WTC11 (cell line): Measurements from ENCODE around the gene KIR3DL3. TPM values are rescaled to one million over a fixed set of nuclear protein-coding genes. Genes with fewer than 3 reads are reported as not detected.

Experiments used
- ATAC-seq: fragments of 200-7000 bp; cut with Tn5 transposase; 2 replicates; pipeline ENCODE4 v1.10.0; 2021; ENCODE audit warnings: mild to moderate bottlenecking, moderate library complexity
- CTCF ChIA-PET: fragments of 300-600 bp; sonication (Branson Sonifier 250); formaldehyde crosslinking; loops from one replicate; lab custom pipeline; 2021; ENCODE audit warnings: antibody characterized with exemption; lab: Charles Lee
- POLR2A ChIA-PET: fragments of 350-600 bp; sonication (Branson Sonifier 250); formaldehyde crosslinking; loops from one replicate; lab custom pipeline; 2021; ENCODE audit warnings: antibody characterized with exemption; lab: Charles Lee
- DNase-seq: peaks from one replicate; pipeline ENCODE4 v3.0.0; 2021; ENCODE audit warnings: low spot score
- H3K27ac Mint-ChIP-seq: 2 replicates; pipeline ENCODE4 v1.8.0; 2021; ENCODE audit warnings: mixed read lengths
- H3K27me3 Mint-ChIP-seq: 2 replicates; pipeline ENCODE4 v1.8.0; 2021; ENCODE audit warnings: low read depth, mild to moderate bottlenecking, moderate library complexity, mixed read lengths
- H3K36me3 Mint-ChIP-seq: 2 replicates; pipeline ENCODE4 v1.8.0; 2021; ENCODE audit warnings: mixed read lengths
- H3K4me1 Mint-ChIP-seq: 2 replicates; pipeline ENCODE4 v1.8.0; 2022; ENCODE audit warnings: mixed read lengths
- H3K4me3 Mint-ChIP-seq: 2 replicates; pipeline ENCODE4 v1.8.0; 2021; ENCODE audit warnings: mild to moderate bottlenecking, moderate library complexity, mixed read lengths
- H3K9me3 Mint-ChIP-seq: 2 replicates; pipeline ENCODE4 v1.8.0; 2021; ENCODE audit warnings: mixed read lengths
- CREB1 ChIP-seq: sonication (generic); formaldehyde crosslinking; IDR thresholded peaks from 2 replicates; pipeline ENCODE4 v1.8.0; 2023; ENCODE audit warnings: mild to moderate bottlenecking, missing genetic modification reagents
- CREM ChIP-seq: sonication (generic); formaldehyde crosslinking; IDR thresholded peaks from 2 replicates; pipeline ENCODE4 v1.8.1; 2022; ENCODE audit warnings: mild to moderate bottlenecking, missing genetic modification reagents, moderate library complexity
- CTCF ChIP-seq: fragments of 200-600 bp; IDR thresholded peaks from 2 replicates; pipeline ENCODE4 v1.8.0; 2022; ENCODE audit warnings: antibody characterized with exemption
- EMX1 ChIP-seq: fragments of 250-450 bp; sonication (Bioruptor Pico); IDR thresholded peaks from 2 replicates; pipeline ENCODE4 v1.8.0; 2021; ENCODE audit warnings: mild to moderate bottlenecking
- FOXP4 ChIP-seq: sonication (generic); formaldehyde crosslinking; IDR thresholded peaks from 2 replicates; pipeline ENCODE4 v1.8.0; 2022; ENCODE audit warnings: mild to moderate bottlenecking, missing genetic modification reagents
- HMGA2 ChIP-seq: fragments of 250-450 bp; sonication (Bioruptor Pico); IDR thresholded peaks from 2 replicates; pipeline ENCODE4 v1.4.0; 2021; ENCODE audit warnings: mild to moderate bottlenecking, moderate library complexity
- IRF1 ChIP-seq: sonication (generic); formaldehyde crosslinking; IDR thresholded peaks from 2 replicates; pipeline ENCODE4 v1.8.0; 2023; ENCODE audit warnings: missing genetic modification reagents
- MXD4 ChIP-seq: fragments of 250-450 bp; sonication (Bioruptor Pico); IDR thresholded peaks from 2 replicates; pipeline ENCODE4 v1.8.0; 2021; ENCODE audit warnings: mild to moderate bottlenecking, moderate library complexity, borderline replicate concordance
- MYBL2 ChIP-seq: sonication (generic); formaldehyde crosslinking; IDR thresholded peaks from 2 replicates; pipeline ENCODE4 v1.8.1; 2023; ENCODE audit warnings: mild to moderate bottlenecking, moderate library complexity, missing genetic modification reagents
- NFYB ChIP-seq: sonication (generic); formaldehyde crosslinking; conservative IDR thresholded peaks from 2 replicates; pipeline ENCODE4 v1.8.0; 2022; ENCODE audit warnings: low read depth, missing genetic modification reagents
- OVOL2 ChIP-seq: fragments of 250-450 bp; sonication (Bioruptor Pico); IDR thresholded peaks from 2 replicates; pipeline ENCODE4 v1.9.0; 2021; ENCODE audit warnings: mild to moderate bottlenecking, borderline replicate concordance
- RORB ChIP-seq: fragments of 250-450 bp; sonication (Bioruptor Pico); IDR thresholded peaks from 2 replicates; pipeline ENCODE4 v1.9.0; 2021; ENCODE audit warnings: mild to moderate bottlenecking
- SOX15 ChIP-seq: fragments of 250-450 bp; sonication (Bioruptor Pico); IDR thresholded peaks from 2 replicates; pipeline ENCODE4 v1.9.0; 2021; ENCODE audit warnings: mild to moderate bottlenecking
- STAT6 ChIP-seq: sonication (generic); formaldehyde crosslinking; conservative IDR thresholded peaks from 2 replicates; pipeline ENCODE4 v1.8.1; 2023; ENCODE audit warnings: mild to moderate bottlenecking, low read depth, missing genetic modification reagents, moderate library complexity
- TCF7 ChIP-seq: sonication (generic); formaldehyde crosslinking; IDR thresholded peaks from 2 replicates; pipeline ENCODE4 v1.8.0; 2022; ENCODE audit warnings: mild to moderate bottlenecking, low read depth, missing genetic modification reagents, moderate library complexity
- ZNF219 ChIP-seq: sonication (generic); formaldehyde crosslinking; IDR thresholded peaks from 2 replicates; pipeline ENCODE4 v1.8.0; 2023; ENCODE audit warnings: missing genetic modification reagents, mild to moderate bottlenecking, borderline replicate concordance
- ZNF671 ChIP-seq: fragments of 250-450 bp; sonication (Bioruptor Pico); IDR thresholded peaks from 2 replicates; pipeline ENCODE4 v1.8.0; 2021; ENCODE audit warnings: mild to moderate bottlenecking
- ZSCAN18 ChIP-seq: fragments of 250-450 bp; sonication (Bioruptor Pico); IDR thresholded peaks from 2 replicates; pipeline ENCODE4 v2.1.2; 2022; ENCODE audit warnings: mild to moderate bottlenecking, moderate library complexity
- total RNA-seq: library from RNA; stranded (reverse); gene quantifications from 3 replicates; pipeline ENCODE4 v1.2.3, GENCODE V29; 2021
- TF ChIP-seq, protein P1 (sequence below): sonication (generic); formaldehyde crosslinking; IDR thresholded peaks from 2 replicates; pipeline ENCODE4 v1.8.0; 2023; ENCODE audit warnings: missing genetic modification reagents, mild to moderate bottlenecking, borderline replicate concordance
- TF ChIP-seq, protein P2 (sequence below): sonication (generic); formaldehyde crosslinking; IDR thresholded peaks from 2 replicates; pipeline ENCODE4 v1.8.1; 2023; ENCODE audit warnings: mild to moderate bottlenecking, missing genetic modification reagents, borderline replicate concordance

The KIR3DL3 gene
- total RNA-seq, 1 experiment from 2014 or later = not detected

DNA sequence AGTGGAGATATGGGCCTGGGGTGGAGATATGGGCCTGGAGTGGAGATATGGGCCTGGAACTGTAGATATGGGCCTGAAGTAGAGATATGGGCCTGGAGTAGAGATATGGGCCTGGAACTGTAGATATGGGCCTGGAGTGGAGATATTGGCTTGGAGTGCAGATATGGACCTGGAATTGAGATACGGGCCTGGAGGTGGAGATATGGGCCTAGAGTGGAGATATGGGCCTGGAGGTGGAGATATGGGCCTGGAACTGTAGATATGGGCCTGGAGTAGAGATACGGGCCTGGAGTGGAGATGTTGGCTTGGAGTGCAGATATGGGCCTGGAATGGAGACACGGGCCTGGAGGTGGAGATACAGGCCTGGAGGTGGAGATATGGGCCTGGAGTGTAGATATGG is 402 bp downstream of the KIR3DL3 start:
- ChIA-PET POLR2A (no interaction called here), CTCF (no interaction called here)
- Mint-ChIP-seq H3K4me1 (no peaks in the 10 kb centered on the region), H3K9me3 (peaks cover 96% of the 10 kb centered on the region), H3K27ac (no peak overlapping the region), H3K36me3 (peaks cover 74% of the 10 kb centered on the region), H3K4me3 (no peak overlapping the region), H3K27me3 (peaks cover 8% of the 10 kb centered on the region)
- ATAC-seq (no peak), DNase-seq (no peak)
- TF ChIP-seq TCF7 (CRISPR knock-in tag) (no peak), CTCF (no peak), HMGA2 (CRISPR knock-in tag) (no peak), ZNF671 (no peak), MXD4 (CRISPR knock-in tag) (no peak), MYBL2 (CRISPR knock-in tag) (no peak), NFYB (CRISPR knock-in tag) (no peak), EMX1 (no peak), STAT6 (CRISPR knock-in tag) (no peak), FOXP4 (CRISPR knock-in tag) (no peak), ZNF219 (CRISPR knock-in tag) (no peak), RORB (no peak), SOX15 (CRISPR knock-in tag) (no peak), IRF1 (CRISPR knock-in tag) (no peak), CREB1 (no peak), CREM (no peak), OVOL2 (CRISPR knock-in tag) (no peak), ZSCAN18 (CRISPR knock-in tag) (no peak)
- TF ChIP-seq, protein P1, sequence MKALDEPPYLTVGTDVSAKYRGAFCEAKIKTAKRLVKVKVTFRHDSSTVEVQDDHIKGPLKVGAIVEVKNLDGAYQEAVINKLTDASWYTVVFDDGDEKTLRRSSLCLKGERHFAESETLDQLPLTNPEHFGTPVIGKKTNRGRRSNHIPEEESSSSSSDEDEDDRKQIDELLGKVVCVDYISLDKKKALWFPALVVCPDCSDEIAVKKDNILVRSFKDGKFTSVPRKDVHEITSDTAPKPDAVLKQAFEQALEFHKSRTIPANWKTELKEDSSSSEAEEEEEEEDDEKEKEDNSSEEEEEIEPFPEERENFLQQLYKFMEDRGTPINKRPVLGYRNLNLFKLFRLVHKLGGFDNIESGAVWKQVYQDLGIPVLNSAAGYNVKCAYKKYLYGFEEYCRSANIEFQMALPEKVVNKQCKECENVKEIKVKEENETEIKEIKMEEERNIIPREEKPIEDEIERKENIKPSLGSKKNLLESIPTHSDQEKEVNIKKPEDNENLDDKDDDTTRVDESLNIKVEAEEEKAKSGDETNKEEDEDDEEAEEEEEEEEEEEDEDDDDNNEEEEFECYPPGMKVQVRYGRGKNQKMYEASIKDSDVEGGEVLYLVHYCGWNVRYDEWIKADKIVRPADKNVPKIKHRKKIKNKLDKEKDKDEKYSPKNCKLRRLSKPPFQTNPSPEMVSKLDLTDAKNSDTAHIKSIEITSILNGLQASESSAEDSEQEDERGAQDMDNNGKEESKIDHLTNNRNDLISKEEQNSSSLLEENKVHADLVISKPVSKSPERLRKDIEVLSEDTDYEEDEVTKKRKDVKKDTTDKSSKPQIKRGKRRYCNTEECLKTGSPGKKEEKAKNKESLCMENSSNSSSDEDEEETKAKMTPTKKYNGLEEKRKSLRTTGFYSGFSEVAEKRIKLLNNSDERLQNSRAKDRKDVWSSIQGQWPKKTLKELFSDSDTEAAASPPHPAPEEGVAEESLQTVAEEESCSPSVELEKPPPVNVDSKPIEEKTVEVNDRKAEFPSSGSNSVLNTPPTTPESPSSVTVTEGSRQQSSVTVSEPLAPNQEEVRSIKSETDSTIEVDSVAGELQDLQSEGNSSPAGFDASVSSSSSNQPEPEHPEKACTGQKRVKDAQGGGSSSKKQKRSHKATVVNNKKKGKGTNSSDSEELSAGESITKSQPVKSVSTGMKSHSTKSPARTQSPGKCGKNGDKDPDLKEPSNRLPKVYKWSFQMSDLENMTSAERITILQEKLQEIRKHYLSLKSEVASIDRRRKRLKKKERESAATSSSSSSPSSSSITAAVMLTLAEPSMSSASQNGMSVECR = no peak
- TF ChIP-seq, protein P2, sequence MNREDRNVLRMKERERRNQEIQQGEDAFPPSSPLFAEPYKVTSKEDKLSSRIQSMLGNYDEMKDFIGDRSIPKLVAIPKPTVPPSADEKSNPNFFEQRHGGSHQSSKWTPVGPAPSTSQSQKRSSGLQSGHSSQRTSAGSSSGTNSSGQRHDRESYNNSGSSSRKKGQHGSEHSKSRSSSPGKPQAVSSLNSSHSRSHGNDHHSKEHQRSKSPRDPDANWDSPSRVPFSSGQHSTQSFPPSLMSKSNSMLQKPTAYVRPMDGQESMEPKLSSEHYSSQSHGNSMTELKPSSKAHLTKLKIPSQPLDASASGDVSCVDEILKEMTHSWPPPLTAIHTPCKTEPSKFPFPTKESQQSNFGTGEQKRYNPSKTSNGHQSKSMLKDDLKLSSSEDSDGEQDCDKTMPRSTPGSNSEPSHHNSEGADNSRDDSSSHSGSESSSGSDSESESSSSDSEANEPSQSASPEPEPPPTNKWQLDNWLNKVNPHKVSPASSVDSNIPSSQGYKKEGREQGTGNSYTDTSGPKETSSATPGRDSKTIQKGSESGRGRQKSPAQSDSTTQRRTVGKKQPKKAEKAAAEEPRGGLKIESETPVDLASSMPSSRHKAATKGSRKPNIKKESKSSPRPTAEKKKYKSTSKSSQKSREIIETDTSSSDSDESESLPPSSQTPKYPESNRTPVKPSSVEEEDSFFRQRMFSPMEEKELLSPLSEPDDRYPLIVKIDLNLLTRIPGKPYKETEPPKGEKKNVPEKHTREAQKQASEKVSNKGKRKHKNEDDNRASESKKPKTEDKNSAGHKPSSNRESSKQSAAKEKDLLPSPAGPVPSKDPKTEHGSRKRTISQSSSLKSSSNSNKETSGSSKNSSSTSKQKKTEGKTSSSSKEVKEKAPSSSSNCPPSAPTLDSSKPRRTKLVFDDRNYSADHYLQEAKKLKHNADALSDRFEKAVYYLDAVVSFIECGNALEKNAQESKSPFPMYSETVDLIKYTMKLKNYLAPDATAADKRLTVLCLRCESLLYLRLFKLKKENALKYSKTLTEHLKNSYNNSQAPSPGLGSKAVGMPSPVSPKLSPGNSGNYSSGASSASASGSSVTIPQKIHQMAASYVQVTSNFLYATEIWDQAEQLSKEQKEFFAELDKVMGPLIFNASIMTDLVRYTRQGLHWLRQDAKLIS (CRISPR knock-in tag) = no peak
